ENCODE data around the gene SF1. TPM values are rescaled to one million over a fixed set of nuclear protein-coding genes. Genes with fewer than 3 reads are reported as not detected.

The SF1 gene
- total and polyA plus RNA-seq, 5 donors from 2014 or later = 75.0 to 1,361 (median 91.8) TPM

GRCh38 chr11:64754124-64754918 is 24.0 kb downstream of the SF1 start:
- no peak overlapping the region for H3K27ac ChIP-seq (ENCODE audit: insufficient read depth, low read length, poor library complexity, severe bottlenecking)
- H3K4me1 Mint-ChIP-seq = peaks cover 4 to 50% (median 7%) of the 10 kb centered on the region in 4 donors
- no peak overlapping the region for H3K4me3 ChIP-seq (ENCODE audit: low read depth, low read length)
- no peaks in the 10 kb centered on the region for H3K27me3 Mint-ChIP-seq
- no peaks in the 10 kb centered on the region for H3K9me3 ChIP-seq (ENCODE audit: control insufficient read depth in 2 of 2, low read length in 2 of 2)
- H3K4me1 ChIP-seq (ENCODE audit: control insufficient read depth, insufficient read depth, low read length, poor library complexity, severe bottlenecking) = peaks cover 14% of the 10 kb centered on the region
- peaks cover 0 to 1% (median 0%) of the 10 kb centered on the region in 7 donors for H3K9me3 Mint-ChIP-seq
- DNase-seq (no peak), ATAC-seq (ENCODE audit: low read depth in 2 of 2) (no peak)
- H3K36me3 Mint-ChIP-seq = peaks cover 19% of the 10 kb centered on the region
- peak overlapping the region in 1 of 3 donors; percentile 64 for H3K27ac Mint-ChIP-seq
- no peaks in the 10 kb centered on the region for H3K27me3 ChIP-seq (ENCODE audit: control insufficient read depth, insufficient read depth, low read length)
- no peak overlapping the region for H3K4me3 Mint-ChIP-seq
- H3K36me3 ChIP-seq (ENCODE audit: control insufficient read depth, insufficient read depth, low read length) = peaks cover 9% of the 10 kb centered on the region

DNA sequence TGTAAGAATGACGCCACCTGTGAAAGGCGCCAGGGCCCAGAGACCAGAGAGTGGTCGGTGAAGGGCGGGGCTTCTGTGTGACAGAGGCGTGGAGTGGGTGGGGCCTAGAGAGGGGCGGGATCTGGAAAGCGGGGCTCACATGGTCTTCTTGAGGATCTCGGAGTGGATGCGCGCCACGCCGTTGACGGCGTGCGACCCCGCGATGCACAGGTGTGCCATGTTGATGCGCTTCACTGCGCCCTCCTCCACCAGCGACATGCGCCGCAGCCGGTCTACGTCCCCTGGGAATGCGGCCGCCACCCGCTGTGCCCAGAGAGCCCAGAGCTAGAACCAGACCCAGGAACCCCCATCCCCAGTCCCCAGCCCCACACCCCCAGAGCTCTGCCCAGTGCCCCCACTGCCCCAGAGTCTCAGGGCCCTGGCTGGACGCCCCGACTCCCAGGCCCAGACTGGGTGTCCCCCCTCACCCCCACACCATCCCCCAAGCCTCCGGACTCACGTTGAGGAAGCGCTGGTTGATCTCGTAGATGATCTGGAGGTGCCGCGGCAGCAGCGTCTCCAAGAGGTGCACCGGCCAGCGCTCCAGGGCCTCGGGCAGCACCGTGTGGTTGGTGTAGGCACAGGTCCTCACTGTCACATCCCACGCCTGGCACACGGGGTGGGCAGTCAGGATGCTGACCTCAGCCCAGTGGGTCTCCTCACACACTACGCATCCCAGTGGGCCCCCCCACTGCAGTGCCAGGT is 24.8 kb downstream of the SF1 start:
- Mint-ChIP-seq H3K36me3 (peaks cover 19% of the 10 kb centered on the region), H3K4me3 (no peak overlapping the region), H3K27me3 (no peaks in the 10 kb centered on the region), H3K27ac (peak overlapping the region in 1 of 3 donors; percentile 64), H3K4me1 (peaks cover 4 to 43% (median 7%) of the 10 kb centered on the region in 4 donors), H3K9me3 (peaks cover 0 to 1% (median 0%) of the 10 kb centered on the region in 7 donors)
- no peak overlapping the region for H3K4me3 ChIP-seq (ENCODE audit: low read depth, low read length)
- H3K9me3 ChIP-seq (ENCODE audit: control insufficient read depth in 2 of 2, low read length in 2 of 2) = no peaks in the 10 kb centered on the region
- H3K4me1 ChIP-seq (ENCODE audit: control insufficient read depth, insufficient read depth, low read length, poor library complexity, severe bottlenecking) = peaks cover 10% of the 10 kb centered on the region
- no peak overlapping the region for H3K27ac ChIP-seq (ENCODE audit: insufficient read depth, low read length, poor library complexity, severe bottlenecking)
- H3K27me3 ChIP-seq (ENCODE audit: control insufficient read depth, insufficient read depth, low read length) = no peaks in the 10 kb centered on the region
- ATAC-seq (ENCODE audit: low read depth in 2 of 2) (no peak), DNase-seq (no peak)
- peaks cover 9% of the 10 kb centered on the region for H3K36me3 ChIP-seq (ENCODE audit: control insufficient read depth, insufficient read depth, low read length)

GRCh38 chr11:64753019-64753379 is 25.3 kb downstream of the SF1 start:
- no peak for DNase-seq
- Mint-ChIP-seq H3K36me3 (peaks cover 19% of the 10 kb centered on the region), H3K27me3 (no peaks in the 10 kb centered on the region), H3K4me1 (peaks cover 5 to 44% (median 9%) of the 10 kb centered on the region in 4 donors), H3K27ac (peak overlapping the region in 1 of 3 donors; percentile 48), H3K9me3 (peaks cover 0 to 1% (median 0%) of the 10 kb centered on the region in 7 donors), H3K4me3 (no peak overlapping the region)
- ATAC-seq (ENCODE audit: low read depth in 2 of 2) = no peak
- H3K27ac ChIP-seq (ENCODE audit: insufficient read depth, low read length, poor library complexity, severe bottlenecking) = no peak overlapping the region
- H3K27me3 ChIP-seq (ENCODE audit: control insufficient read depth, insufficient read depth, low read length) = no peaks in the 10 kb centered on the region
- H3K4me3 ChIP-seq (ENCODE audit: low read depth, low read length) = no peak overlapping the region
- peaks cover 10% of the 10 kb centered on the region for H3K4me1 ChIP-seq (ENCODE audit: control insufficient read depth, insufficient read depth, low read length, poor library complexity, severe bottlenecking)
- peaks cover 9% of the 10 kb centered on the region for H3K36me3 ChIP-seq (ENCODE audit: control insufficient read depth, insufficient read depth, low read length)
- H3K9me3 ChIP-seq (ENCODE audit: control insufficient read depth in 2 of 2, low read length in 2 of 2) = no peaks in the 10 kb centered on the region

GRCh38 chr11:64752175-64752970 is 26.0 kb downstream of the SF1 start:
- DNase-seq = no peak

GRCh38 chr11:64751580-64751979 is 26.8 kb downstream of the SF1 start:
- Mint-ChIP-seq H3K36me3 (peaks cover 16% of the 10 kb centered on the region), H3K27me3 (no peaks in the 10 kb centered on the region), H3K9me3 (peaks cover 0 to 1% (median 0%) of the 10 kb centered on the region in 7 donors), H3K4me1 (peaks cover 5 to 49% (median 11%) of the 10 kb centered on the region in 4 donors), H3K4me3 (peak overlapping the region in 1 of 4 donors; percentile 69), H3K27ac (peak overlapping the region in 2 of 3 donors; percentile 5 to 42)
- H3K36me3 ChIP-seq (ENCODE audit: control insufficient read depth, insufficient read depth, low read length) = peaks cover 9% of the 10 kb centered on the region
- no peak overlapping the region for H3K4me3 ChIP-seq (ENCODE audit: low read depth, low read length)
- H3K4me1 ChIP-seq (ENCODE audit: control insufficient read depth, insufficient read depth, low read length, poor library complexity, severe bottlenecking) = peaks cover 10% of the 10 kb centered on the region
- DNase-seq = no peak
- H3K27me3 ChIP-seq (ENCODE audit: control insufficient read depth, insufficient read depth, low read length) = no peaks in the 10 kb centered on the region
- no peaks in the 10 kb centered on the region for H3K9me3 ChIP-seq (ENCODE audit: control insufficient read depth in 2 of 2, low read length in 2 of 2)
- H3K27ac ChIP-seq (ENCODE audit: insufficient read depth, low read length, poor library complexity, severe bottlenecking) = no peak overlapping the region
- ATAC-seq (ENCODE audit: low read depth in 2 of 2) = no peak

More at GRCh38 chr11:64752175-64752970, 26.0 kb downstream of the SF1 start:
- Histone ChIP-seq H3K27ac (ENCODE audit: insufficient read depth, low read length, poor library complexity, severe bottlenecking) (no peak overlapping the region), H3K4me1 (ENCODE audit: control insufficient read depth, insufficient read depth, low read length, poor library complexity, severe bottlenecking) (peaks cover 10% of the 10 kb centered on the region), H3K36me3 (ENCODE audit: control insufficient read depth, insufficient read depth, low read length) (peaks cover 9% of the 10 kb centered on the region), H3K4me3 (ENCODE audit: low read depth, low read length) (no peak overlapping the region), H3K27me3 (ENCODE audit: control insufficient read depth, insufficient read depth, low read length) (no peaks in the 10 kb centered on the region), H3K9me3 (ENCODE audit: control insufficient read depth in 2 of 2, low read length in 2 of 2) (no peaks in the 10 kb centered on the region)
- no peak for ATAC-seq (ENCODE audit: low read depth in 2 of 2)
- no peaks in the 10 kb centered on the region for H3K27me3 Mint-ChIP-seq
- no peak overlapping the region for H3K4me3 Mint-ChIP-seq
- peaks cover 5 to 46% (median 10%) of the 10 kb centered on the region in 4 donors for H3K4me1 Mint-ChIP-seq
- peaks cover 0 to 1% (median 0%) of the 10 kb centered on the region in 7 donors for H3K9me3 Mint-ChIP-seq
- peaks cover 18% of the 10 kb centered on the region for H3K36me3 Mint-ChIP-seq
- peak overlapping the region in 1 of 3 donors; percentile 55 for H3K27ac Mint-ChIP-seq

DNA sequence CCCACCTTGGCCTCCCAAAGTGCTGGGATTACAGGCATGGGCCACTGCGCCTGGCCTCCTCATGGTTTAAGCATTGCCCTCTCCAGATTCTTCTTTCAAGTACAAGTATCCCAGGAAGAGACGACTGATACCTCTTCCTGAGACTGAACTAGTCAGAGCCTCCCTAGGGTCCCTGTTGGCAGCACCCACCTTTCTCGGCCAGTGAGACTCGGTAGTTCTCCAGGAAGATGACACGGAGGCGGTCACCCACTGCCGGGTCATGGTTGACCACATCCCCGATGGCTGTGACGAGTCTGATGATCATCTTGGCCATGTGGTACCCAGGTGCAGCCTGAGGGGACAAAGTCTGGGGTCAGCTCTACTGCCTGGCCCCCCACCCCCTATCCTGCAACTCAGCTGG is 27.2 kb downstream of the SF1 start:
- Mint-ChIP-seq H3K27ac (peak overlapping the region; percentile 80 to 86 (median 83)), H3K4me3 (peak overlapping the region in 1 of 4 donors; percentile 69), H3K4me1 (peaks cover 5 to 54% (median 14%) of the 10 kb centered on the region in 4 donors), H3K9me3 (peaks cover 0 to 1% (median 0%) of the 10 kb centered on the region in 7 donors), H3K36me3 (peaks cover 16% of the 10 kb centered on the region), H3K27me3 (no peaks in the 10 kb centered on the region)
- no peak overlapping the region for H3K27ac ChIP-seq (ENCODE audit: insufficient read depth, low read length, poor library complexity, severe bottlenecking)
- H3K4me3 ChIP-seq (ENCODE audit: low read depth, low read length) = no peak overlapping the region
- H3K36me3 ChIP-seq (ENCODE audit: control insufficient read depth, insufficient read depth, low read length) = peaks cover 9% of the 10 kb centered on the region
- no peaks in the 10 kb centered on the region for H3K9me3 ChIP-seq (ENCODE audit: control insufficient read depth in 2 of 2, low read length in 2 of 2)
- H3K27me3 ChIP-seq (ENCODE audit: control insufficient read depth, insufficient read depth, low read length) = no peaks in the 10 kb centered on the region
- DNase-seq = no peak
- peaks cover 14% of the 10 kb centered on the region for H3K4me1 ChIP-seq (ENCODE audit: control insufficient read depth, insufficient read depth, low read length, poor library complexity, severe bottlenecking)
- no peak for ATAC-seq (ENCODE audit: low read depth in 2 of 2)

- Mint-ChIP-seq H3K9me3 (peaks cover 0 to 1% (median 0%) of the 10 kb centered on the region in 7 donors), H3K27me3 (peaks cover 1% of the 10 kb centered on the region), H3K4me3 (peak overlapping the region in 1 of 4 donors; percentile 53), H3K36me3 (peaks cover 16% of the 10 kb centered on the region), H3K27ac (peak overlapping the region; percentile 80 to 86 (median 83)), H3K4me1 (peaks cover 5 to 54% (median 16%) of the 10 kb centered on the region in 4 donors)
- Histone ChIP-seq H3K27ac (ENCODE audit: insufficient read depth, low read length, poor library complexity, severe bottlenecking) (no peak overlapping the region), H3K4me1 (ENCODE audit: control insufficient read depth, insufficient read depth, low read length, poor library complexity, severe bottlenecking) (peaks cover 18% of the 10 kb centered on the region), H3K9me3 (ENCODE audit: control insufficient read depth in 2 of 2, low read length in 2 of 2) (no peaks in the 10 kb centered on the region), H3K36me3 (ENCODE audit: control insufficient read depth, insufficient read depth, low read length) (peaks cover 9% of the 10 kb centered on the region), H3K27me3 (ENCODE audit: control insufficient read depth, insufficient read depth, low read length) (no peaks in the 10 kb centered on the region), H3K4me3 (ENCODE audit: low read depth, low read length) (no peak overlapping the region)
- ATAC-seq (ENCODE audit: low read depth in 2 of 2) = no peak
- no peak for DNase-seq
These were observed 27.8 kb downstream of the SF1 start for GRCh38 chr11:64750361-64751054.

Measured in CD4-positive, CD25-positive, alpha-beta regulatory T cell (primary cell).